K562 treated with DMSO at 1 percent for 4 hours (cell line): ENCODE results near the gene MRPS17. TPM values are rescaled to one million over a fixed set of nuclear protein-coding genes. Genes with fewer than 3 reads are reported as not detected.

Source experiments
- total RNA-seq: library from RNA; unstranded; fragments of 300-600 nt; gene quantifications from 2 replicates; pipeline ENCODE4 v1.2.3, GENCODE V29; 2022; ENCODE audit not compliant: insufficient read depth

The MRPS17 gene
- total RNA-seq, result 4.8 and 6.5 TPM in 2 replicates

DNA sequence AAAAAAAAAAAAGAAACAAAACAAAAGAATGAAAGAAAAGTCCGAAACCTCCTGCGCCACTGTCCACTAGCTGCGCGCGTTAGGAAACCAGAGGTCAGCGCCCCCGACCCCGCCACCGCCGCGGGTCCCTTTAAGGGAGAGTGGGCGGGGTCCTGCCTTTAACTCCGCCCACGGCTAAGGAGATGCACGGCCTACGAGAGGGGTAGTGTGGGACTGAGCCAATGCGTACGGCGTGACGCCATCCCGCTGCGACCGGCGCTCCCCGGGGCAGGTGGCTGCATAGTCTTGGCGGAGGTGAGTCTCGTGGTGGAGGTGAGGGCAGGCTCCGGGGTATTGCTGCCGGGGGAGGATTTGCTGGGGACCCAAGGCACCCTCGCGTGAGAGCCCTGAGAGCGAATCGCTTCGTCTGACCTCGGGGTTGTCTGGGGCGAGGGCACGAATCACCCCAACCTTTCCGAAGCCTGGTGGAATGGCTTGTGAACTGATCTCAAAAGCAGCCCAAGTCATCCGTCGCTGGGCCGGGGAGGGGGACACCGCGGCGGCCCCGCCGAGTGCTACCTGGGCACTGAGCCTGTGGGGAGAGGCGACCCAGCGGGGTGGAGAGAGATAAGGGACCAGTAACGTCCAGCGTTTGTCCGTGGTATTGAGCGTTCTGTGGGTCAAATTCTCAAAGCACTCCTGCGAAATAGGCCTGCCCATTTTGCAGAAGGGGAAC is at the start of gene MRPS17:
TSS of gene MRPS17 (plus strand) at position 241 of the 715 bp plus-strand sequence. CDS start 1,319 bp downstream, outside the sequence.

DNA sequence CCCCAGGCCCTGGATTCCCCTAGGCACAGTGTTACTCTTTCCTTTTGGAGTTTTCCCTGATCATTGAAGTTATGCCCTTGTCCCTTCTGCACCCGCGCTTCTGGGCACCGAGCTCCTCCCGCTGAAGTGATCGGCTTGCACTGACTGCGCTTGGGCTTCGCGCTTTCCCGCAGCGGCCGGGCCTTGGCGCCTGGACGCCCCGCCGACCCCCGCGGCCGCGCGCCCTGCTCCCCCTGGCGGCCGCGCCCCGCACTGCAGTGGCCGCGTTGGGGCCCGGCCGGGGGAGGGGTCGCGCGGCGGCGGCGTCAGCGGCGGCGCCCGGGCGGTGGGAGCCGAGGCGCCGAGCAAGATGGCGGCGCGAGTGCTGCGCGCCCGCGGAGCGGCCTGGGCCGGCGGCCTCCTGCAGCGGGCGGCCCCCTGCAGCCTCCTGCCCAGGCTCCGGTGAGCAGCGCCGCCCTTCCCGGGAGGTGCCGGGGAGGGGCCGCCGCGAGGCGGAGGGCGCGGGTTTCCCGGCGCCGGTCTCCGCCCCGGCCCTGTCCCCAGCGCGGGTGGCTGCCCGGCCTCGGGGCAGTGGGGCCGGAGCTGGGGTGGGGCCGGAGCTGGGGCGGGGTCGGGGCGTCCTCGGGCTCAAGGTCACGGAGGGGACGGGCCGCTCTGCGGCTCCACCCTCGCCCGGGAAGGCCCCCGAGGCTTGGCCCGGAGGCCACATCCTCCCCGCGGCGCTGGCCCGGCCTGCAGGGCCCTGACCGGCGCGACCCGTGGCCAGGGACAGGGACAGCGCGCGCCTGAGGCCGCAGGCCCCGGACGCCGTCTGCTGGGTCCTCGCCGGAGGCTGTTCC is 12.8 kb downstream of the MRPS17 start, which contains the start of gene NIPSNAP2:
TSS of gene NIPSNAP2 (plus strand) at position 325 of the 839 bp plus-strand sequence. CDS start at position 350, 25 bp downstream.

Other genes starting within 250 kb of the MRPS17 start
- not detected in 2 replicates for gene SEPTIN14, start 89.1 kb upstream of the MRPS17 start, total RNA-seq
- gene ZNF713, start 64.4 kb upstream of the MRPS17 start, total RNA-seq, result 0.74 and 0.94 TPM in 2 replicates
- gene NIPSNAP2, start 12.7 kb downstream of the MRPS17 start, total RNA-seq, result 30.1 and 36.7 TPM in 2 replicates
- gene PSPH, start 99.6 kb downstream of the MRPS17 start, total RNA-seq, result 36.2 and 44.1 TPM in 2 replicates
- gene CCT6A, start 99.9 kb downstream of the MRPS17 start, total RNA-seq, result 150 and 159 TPM in 2 replicates
- 69.8 and 77.2 TPM in 2 replicates for gene SUMF2, start 112.4 kb downstream of the MRPS17 start, total RNA-seq
- gene PHKG1, start 141.1 kb downstream of the MRPS17 start, total RNA-seq, result not detected in 2 replicates
- 999 and 1,178 TPM in 2 replicates for gene CHCHD2, start 154.6 kb downstream of the MRPS17 start, total RNA-seq
- gene NUPR2, start 164.5 kb downstream of the MRPS17 start, total RNA-seq, result not detected in 2 replicates